ENCODE data around the gene CAPN10.

The CAPN10 gene

DNA sequence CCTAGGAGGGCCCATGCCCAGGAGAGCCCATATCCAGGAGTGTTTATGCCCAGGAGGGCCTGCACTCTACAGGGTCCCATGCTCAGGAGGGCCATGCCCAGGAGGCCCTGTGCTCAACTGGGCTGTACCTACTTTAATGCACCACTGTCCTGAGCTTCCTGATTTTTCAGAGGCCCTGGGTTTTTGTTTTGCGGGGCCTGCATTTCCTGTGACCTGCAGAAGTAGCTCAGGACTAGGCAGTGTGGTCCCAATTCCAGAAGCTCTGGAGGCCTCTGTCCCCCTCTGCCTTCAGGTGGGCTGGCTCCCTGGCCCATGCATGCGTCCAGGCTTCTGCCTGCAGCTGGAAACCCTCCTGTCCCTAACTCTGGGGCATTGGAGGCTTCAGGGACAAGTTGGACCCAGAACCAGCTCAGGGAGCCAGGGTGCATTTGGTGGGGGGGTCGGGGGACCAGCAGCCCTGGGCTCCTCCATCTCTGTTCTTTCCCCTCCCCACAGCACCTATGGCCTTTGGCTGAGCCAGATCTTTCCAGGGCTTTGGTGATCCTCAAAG, 49.5 kb downstream of the CAPN10 start:
- no peak for DNase-seq (ENCODE audit: low read depth)
- TF ChIP-seq, protein P1, sequence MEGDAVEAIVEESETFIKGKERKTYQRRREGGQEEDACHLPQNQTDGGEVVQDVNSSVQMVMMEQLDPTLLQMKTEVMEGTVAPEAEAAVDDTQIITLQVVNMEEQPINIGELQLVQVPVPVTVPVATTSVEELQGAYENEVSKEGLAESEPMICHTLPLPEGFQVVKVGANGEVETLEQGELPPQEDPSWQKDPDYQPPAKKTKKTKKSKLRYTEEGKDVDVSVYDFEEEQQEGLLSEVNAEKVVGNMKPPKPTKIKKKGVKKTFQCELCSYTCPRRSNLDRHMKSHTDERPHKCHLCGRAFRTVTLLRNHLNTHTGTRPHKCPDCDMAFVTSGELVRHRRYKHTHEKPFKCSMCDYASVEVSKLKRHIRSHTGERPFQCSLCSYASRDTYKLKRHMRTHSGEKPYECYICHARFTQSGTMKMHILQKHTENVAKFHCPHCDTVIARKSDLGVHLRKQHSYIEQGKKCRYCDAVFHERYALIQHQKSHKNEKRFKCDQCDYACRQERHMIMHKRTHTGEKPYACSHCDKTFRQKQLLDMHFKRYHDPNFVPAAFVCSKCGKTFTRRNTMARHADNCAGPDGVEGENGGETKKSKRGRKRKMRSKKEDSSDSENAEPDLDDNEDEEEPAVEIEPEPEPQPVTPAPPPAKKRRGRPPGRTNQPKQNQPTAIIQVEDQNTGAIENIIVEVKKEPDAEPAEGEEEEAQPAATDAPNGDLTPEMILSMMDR (IDR thresholded peaks at IDR 0.05; ENCODE audit: control insufficient read depth, insufficient read depth, low read depth, low read length, missing control alignments) = no peak
- H3K4me3 ChIP-seq (ENCODE audit: control insufficient read depth, low read depth, low read length) = no peak overlapping the region

DNA sequence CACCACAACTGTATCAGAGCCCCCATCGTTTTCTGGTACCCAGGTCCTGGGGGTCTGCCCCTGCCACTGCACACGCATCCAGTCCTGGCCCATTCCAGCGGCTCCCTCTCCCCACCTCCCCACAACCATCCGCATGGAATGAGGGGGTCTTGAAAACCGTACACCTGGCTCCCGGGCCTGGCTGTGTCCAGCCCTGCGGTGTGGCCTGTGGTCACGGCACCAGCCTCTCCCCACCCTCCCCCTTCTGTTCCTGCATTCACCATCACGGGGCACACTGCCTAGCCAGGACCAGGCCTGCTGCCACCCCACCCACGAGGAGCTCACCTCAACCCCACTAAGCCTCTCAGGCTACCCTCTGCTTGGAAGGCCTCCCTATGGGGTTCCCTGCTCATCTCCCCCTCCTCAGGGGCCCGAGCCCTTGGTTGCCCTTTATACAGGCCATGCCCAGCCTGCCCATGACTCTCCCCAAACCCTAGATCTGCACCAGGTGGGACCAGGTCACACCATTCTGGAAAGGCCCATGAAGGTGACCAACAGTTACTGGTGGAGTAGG, 50.1 kb downstream of the CAPN10 start:
- no peak for DNase-seq (ENCODE audit: low read depth)
- TF ChIP-seq, protein P1 (IDR thresholded peaks at IDR 0.05; ENCODE audit: control insufficient read depth, insufficient read depth, low read depth, low read length, missing control alignments) = no peak
- no peak overlapping the region for H3K4me3 ChIP-seq (ENCODE audit: control insufficient read depth, low read depth, low read length)

DNA sequence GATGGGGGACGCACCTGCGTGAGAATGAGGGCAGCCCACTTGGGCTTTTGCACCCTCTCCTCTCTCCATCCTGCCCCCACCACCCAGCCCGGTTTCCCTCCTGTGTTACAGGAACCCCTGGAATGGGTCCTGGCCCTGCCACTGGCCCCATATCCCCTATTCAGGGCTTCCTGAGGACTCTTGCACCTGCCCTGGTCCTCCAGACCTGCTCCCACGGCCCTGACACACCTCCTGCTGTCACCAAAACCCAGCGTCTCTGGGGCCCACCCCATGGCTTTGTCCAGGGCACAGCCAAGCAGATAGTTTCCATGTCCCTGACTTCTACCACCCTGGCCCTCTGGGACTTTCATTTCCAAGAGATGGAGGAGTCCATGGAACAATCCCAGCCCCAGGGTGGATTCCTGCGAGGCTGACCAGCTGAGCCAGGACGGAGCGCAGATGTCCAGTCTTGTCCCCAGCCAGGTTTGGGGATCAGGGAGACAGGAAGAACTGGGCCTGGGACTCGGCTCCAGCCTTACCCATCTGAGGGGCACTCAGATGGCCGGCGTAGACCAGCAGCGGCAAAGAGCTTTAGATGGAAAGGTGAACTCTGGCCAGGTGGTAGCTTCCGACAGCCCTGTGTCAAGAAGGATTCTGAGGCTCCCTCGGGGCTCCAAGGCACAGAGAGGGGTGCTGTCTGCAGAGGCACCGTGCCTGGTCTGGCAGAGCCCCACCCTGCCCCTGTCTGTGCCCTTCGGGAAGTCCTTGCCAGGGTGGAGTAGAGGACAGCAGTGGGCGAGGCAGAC, 50.8 kb downstream of the CAPN10 start:
- DNase-seq (ENCODE audit: low read depth) = no peak

DNA sequence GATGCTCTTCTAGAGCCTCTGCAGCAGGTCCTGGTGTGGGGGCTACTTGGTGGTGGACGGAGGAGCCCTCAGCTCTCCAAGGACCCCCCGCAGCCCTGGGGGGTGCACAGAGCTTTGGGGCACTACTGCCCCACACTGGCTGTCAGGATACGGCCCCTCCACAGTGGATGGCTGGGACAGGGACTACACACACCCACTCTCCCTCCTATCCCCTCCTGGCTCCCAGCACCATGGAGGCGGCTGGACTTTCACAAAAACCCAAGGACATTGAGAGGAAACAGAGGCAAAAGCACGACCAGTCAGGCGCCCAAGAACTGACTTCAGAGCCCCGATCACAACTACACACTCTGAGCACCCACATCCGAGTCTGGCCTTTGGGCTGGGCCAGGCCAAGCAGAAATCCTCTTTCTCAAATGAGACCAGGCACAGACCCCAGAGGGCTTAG, 51.4 kb downstream of the CAPN10 start:
- TF ChIP-seq, protein P1 (IDR thresholded peaks at IDR 0.05; ENCODE audit: control insufficient read depth, insufficient read depth, low read depth, low read length, missing control alignments) = no peak
- DNase-seq (ENCODE audit: low read depth) = no peak
- no peak overlapping the region for H3K4me3 ChIP-seq (ENCODE audit: control insufficient read depth, low read depth, low read length)

More for the DNA sequence above, 50.8 kb downstream of the CAPN10 start:
- TF ChIP-seq, protein P1 (IDR thresholded peaks at IDR 0.05; ENCODE audit: control insufficient read depth, insufficient read depth, low read depth, low read length, missing control alignments) = no peak
- H3K4me3 ChIP-seq (ENCODE audit: control insufficient read depth, low read depth, low read length) = no peak overlapping the region

DNA sequence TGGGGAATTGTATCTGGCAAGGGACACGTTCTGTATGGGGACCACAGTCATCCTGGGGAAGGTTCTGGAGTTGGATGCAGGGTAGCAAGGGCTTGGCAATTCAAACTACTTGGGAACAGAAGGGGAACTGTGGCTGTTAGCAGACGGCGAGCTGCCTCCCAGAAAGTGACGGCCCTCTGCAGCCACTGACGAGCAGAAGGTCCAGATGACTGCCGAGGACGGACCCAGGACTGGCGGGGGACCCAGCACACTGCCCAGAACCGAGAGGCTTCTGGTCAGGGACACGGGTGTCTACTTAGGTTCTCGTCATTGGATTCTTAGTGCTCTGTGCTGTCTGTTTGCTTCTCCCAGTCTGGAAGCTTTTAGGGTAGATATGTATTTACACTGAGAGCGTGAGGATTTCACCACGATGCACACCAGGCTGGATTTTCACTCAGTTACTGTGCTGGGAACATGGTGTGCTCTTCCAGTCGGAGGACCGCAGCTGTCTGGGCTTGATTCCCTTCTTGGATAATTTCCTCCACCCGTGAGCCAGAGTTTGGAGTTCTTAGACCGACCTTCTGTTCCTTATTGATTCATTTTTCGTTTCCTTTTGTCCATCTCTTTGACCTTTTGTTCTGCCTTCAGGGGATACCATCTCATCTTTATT, 52.1 kb downstream of the CAPN10 start:
- no peak for DNase-seq (ENCODE audit: low read depth)
- TF ChIP-seq, protein P1 (IDR thresholded peaks at IDR 0.05; ENCODE audit: control insufficient read depth, insufficient read depth, low read depth, low read length, missing control alignments) = no peak
- H3K4me3 ChIP-seq (ENCODE audit: control insufficient read depth, low read depth, low read length) = no peak overlapping the region

DNA sequence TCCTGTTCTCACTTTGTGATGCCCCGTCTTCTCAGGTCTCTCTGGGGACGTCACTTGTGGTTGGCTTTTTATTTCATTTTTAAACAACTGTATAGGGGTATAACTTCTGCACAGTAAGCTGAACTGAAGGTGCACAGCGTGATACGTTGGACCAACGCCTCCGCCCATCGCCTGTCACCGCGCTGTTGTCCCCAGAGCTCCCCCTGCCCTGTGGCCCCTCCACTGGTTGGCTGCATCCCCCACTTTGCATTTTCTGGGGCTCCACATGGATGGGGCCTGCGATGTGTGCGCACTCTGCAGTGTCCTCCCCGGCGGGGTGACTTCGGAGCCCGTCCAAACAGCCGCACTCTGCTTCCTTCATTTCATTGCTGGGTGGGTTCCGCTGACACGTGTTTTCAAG, 53.0 kb downstream of the CAPN10 start:
- no peak overlapping the region for H3K4me3 ChIP-seq (ENCODE audit: control insufficient read depth, low read depth, low read length)
- TF ChIP-seq, protein P1 (IDR thresholded peaks at IDR 0.05; ENCODE audit: control insufficient read depth, insufficient read depth, low read depth, low read length, missing control alignments) = no peak
- DNase-seq (ENCODE audit: low read depth) = no peak

Measured in AG09309 (cell line).